ENCODE data around the gene PTPN6. TPM values are rescaled to one million over a fixed set of nuclear protein-coding genes. Genes with fewer than 3 reads are reported as not detected.

The PTPN6 gene
- total RNA-seq, 2 experiments from 2014 or later: 79.0 to 83.5 TPM

DNA sequence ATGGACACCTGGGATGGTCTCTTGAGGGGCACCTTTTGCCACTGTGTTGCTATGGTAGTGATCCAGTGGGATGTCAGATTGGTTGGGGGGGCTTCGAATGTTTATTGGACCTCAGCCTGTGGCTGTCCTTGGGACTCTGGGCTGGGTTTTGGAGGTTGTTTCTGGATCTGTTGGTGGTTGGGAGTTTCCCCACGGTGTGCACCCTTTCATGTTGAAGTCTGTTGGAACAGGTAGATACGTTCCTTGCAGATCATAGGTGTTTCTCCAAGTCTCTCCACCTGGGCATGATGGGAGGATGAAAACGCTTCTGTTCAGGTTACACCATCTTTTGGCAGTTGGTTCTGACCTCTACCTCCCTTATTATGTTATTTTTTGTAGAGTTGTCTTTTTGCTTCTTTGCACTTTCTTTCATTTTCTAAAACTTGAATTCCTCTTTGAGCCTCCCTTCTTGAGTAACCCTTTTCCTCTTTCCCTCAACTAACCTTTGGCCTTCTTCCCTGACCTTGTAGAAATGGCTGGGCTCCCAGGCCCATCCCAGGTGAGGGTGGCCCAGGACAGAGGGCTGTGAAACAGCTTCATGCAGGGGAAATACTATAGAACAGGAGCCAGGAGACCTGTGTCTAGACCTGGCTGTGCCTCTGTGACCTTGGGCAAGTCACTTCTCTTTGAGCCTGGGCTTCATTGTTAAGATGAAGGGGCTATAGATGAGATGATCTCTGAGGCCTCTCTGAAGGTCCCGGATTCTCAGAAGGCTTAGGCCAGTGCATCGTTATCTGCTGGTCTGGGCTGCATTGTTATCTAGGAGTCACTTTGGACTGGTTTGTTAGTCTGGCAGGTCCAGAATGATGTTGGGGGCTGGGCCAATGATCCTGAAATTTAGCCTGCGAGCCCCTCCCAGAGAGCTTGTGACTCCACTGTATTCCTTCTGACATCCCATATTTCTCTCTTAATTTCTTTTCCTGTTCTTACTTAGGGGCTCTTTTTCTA lies 21.4 kb upstream of the PTPN6 start:
- Histone ChIP-seq H3K27ac (ENCODE audit: low read depth in 1 of 2, low read length in 2 of 2) (peak overlapping the region; percentile 35 to 82), H3K4me1 (ENCODE audit: insufficient read depth, low read length) (peaks cover 50% of the 10 kb centered on the region), H3K27me3 (ENCODE audit: control insufficient read depth in 1 of 2, insufficient read depth in 2 of 2, low read length in 2 of 2) (no peaks in the 10 kb centered on the region), H3K9me3 (ENCODE audit: control insufficient read depth in 1 of 2, insufficient read depth in 1 of 2, low read length in 2 of 2) (no peaks in the 10 kb centered on the region), H3K36me3 (ENCODE audit: insufficient read depth, low read length) (peaks cover 6% of the 10 kb centered on the region), H3K4me3 (ENCODE audit: low read length) (no peak overlapping the region)
- DNase-seq (peak in 2 of 14 experiments; percentile 47 to 52), ATAC-seq (ENCODE audit: poor library complexity) (no peak)
- H3K9me3 Mint-ChIP-seq: no peaks in the 10 kb centered on the region
- peaks cover 70% of the 10 kb centered on the region for H3K4me1 Mint-ChIP-seq (ENCODE audit: low read depth)
- CTCF ChIA-PET: interaction anchor here (0.7 to 4.0 kb wide), 5 partner anchors 7 to 60 kb away, joined by 3 to 26 read pairs (median 3); partner anchors contain the start of gene SPSB2
- H3K27me3 Mint-ChIP-seq: no peaks in the 10 kb centered on the region
- H3K4me3 Mint-ChIP-seq: peak overlapping the region; percentile 90
- TF ChIP-seq, protein P1, sequence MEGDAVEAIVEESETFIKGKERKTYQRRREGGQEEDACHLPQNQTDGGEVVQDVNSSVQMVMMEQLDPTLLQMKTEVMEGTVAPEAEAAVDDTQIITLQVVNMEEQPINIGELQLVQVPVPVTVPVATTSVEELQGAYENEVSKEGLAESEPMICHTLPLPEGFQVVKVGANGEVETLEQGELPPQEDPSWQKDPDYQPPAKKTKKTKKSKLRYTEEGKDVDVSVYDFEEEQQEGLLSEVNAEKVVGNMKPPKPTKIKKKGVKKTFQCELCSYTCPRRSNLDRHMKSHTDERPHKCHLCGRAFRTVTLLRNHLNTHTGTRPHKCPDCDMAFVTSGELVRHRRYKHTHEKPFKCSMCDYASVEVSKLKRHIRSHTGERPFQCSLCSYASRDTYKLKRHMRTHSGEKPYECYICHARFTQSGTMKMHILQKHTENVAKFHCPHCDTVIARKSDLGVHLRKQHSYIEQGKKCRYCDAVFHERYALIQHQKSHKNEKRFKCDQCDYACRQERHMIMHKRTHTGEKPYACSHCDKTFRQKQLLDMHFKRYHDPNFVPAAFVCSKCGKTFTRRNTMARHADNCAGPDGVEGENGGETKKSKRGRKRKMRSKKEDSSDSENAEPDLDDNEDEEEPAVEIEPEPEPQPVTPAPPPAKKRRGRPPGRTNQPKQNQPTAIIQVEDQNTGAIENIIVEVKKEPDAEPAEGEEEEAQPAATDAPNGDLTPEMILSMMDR (IDR thresholded peaks at IDR 0.05): no peak
- H3K27ac Mint-ChIP-seq: peak overlapping the region; percentile 87
- intact Hi-C loops (cut with DNase I, micrococcal nuclease): no loop called here
- peaks cover 15% of the 10 kb centered on the region for H3K36me3 Mint-ChIP-seq (ENCODE audit: low read depth)
- POLR2A ChIA-PET: interaction anchor here (0.8 to 6.4 kb wide), 7 partner anchors 7 to 78 kb away, joined by 3 to 76 read pairs (median 4); partner anchors contain the start of genes C12orf57, CDCA3, ENO2 and RNU7-1

DNA sequence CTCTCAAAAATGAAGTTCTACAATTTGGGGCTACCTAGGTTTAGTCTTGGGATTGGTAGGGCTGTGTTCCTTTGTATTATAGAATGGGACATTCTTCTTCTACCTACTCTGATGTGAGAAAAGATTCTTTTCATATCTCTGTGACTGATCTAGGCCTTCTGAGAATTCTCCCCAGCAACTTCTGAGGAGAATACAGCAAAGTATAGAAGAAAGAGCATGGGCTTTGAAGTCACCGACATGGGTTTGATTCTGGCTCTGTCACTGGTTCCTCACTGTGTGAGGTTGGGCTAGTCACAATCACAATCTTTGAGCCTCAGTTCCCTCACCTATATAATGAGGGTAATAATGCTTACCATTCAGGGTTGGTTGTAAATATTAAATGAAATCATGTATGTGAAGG lies 18.4 kb upstream of the PTPN6 start:
- ATAC-seq (ENCODE audit: poor library complexity): no peak
- H3K27me3 Mint-ChIP-seq: no peaks in the 10 kb centered on the region
- intact Hi-C loops (cut with DNase I, micrococcal nuclease): no loop called here
- DNase-seq: peak in 2 of 14 experiments; percentile 47 to 59
- Histone ChIP-seq H3K27ac (ENCODE audit: low read depth in 1 of 2, low read length in 2 of 2) (peak overlapping the region; percentile 9 to 30), H3K36me3 (ENCODE audit: insufficient read depth, low read length) (peaks cover 17% of the 10 kb centered on the region), H3K9me3 (ENCODE audit: control insufficient read depth in 1 of 2, insufficient read depth in 1 of 2, low read length in 2 of 2) (no peaks in the 10 kb centered on the region), H3K27me3 (ENCODE audit: control insufficient read depth in 1 of 2, insufficient read depth in 2 of 2, low read length in 2 of 2) (no peaks in the 10 kb centered on the region), H3K4me3 (ENCODE audit: low read length) (no peak overlapping the region), H3K4me1 (ENCODE audit: insufficient read depth, low read length) (peaks cover 59% of the 10 kb centered on the region)
- H3K4me1 Mint-ChIP-seq (ENCODE audit: low read depth): peaks cover 78% of the 10 kb centered on the region
- peak overlapping the region; percentile 95 for H3K27ac Mint-ChIP-seq
- POLR2A ChIA-PET: no interaction called here
- TF ChIP-seq, protein P1 (IDR thresholded peaks at IDR 0.05): no peak
- CTCF ChIA-PET: interaction anchor here (1.0 kb wide), 1 partner anchor 32 kb away, joined by 3 read pairs; no protein-coding TSS in a partner anchor
- peak overlapping the region; percentile 75 for H3K4me3 Mint-ChIP-seq
- H3K9me3 Mint-ChIP-seq: no peaks in the 10 kb centered on the region
- H3K36me3 Mint-ChIP-seq (ENCODE audit: low read depth): peaks cover 30% of the 10 kb centered on the region

DNA sequence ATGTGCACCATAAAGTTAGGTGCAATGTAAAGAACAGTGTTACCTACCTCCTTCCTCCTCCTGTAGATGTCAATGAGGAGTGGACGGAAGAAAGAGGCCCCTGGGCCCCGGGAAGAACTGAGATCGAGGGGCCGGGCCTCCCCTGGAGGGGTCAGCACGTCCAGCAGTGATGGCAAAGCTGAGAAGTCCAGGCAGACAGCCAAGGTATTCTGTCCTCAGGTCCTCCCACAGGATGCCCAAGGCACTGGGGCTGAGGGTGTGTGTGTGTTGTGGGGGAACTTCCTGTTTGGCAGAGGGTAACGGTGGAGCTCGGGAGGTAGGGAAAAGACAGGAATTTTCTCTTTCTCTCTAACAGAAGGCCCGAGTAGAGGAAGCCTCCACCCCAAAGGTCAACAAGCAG lies 17.0 kb upstream of the PTPN6 start:
- ChIA-PET CTCF (interaction anchor here (1.0 kb wide), 2 partner anchors 20 to 62 kb away, joined by 3 to 4 read pairs; partner anchors contain the start of genes ENO2 and SPSB2), POLR2A (interaction anchor here (0.8 to 4.9 kb wide), 3 partner anchors 8 to 321 kb away, joined by 3 to 76 read pairs (median 21); partner anchors contain the start of genes ATN1, C12orf57 and RNU7-1)
- Mint-ChIP-seq H3K36me3 (ENCODE audit: low read depth) (peaks cover 28% of the 10 kb centered on the region), H3K9me3 (no peaks in the 10 kb centered on the region), H3K27ac (peak overlapping the region; percentile 95), H3K27me3 (no peaks in the 10 kb centered on the region), H3K4me1 (ENCODE audit: low read depth) (peaks cover 78% of the 10 kb centered on the region), H3K4me3 (peak overlapping the region; percentile 82)
- ATAC-seq (ENCODE audit: poor library complexity) (no peak), DNase-seq (no peak)
- Histone ChIP-seq H3K4me1 (ENCODE audit: insufficient read depth, low read length) (peaks cover 60% of the 10 kb centered on the region), H3K27ac (ENCODE audit: low read depth in 1 of 2, low read length in 2 of 2) (no peak overlapping the region), H3K27me3 (ENCODE audit: control insufficient read depth in 1 of 2, insufficient read depth in 2 of 2, low read length in 2 of 2) (no peaks in the 10 kb centered on the region), H3K4me3 (ENCODE audit: low read length) (no peak overlapping the region), H3K36me3 (ENCODE audit: insufficient read depth, low read length) (peaks cover 17% of the 10 kb centered on the region), H3K9me3 (ENCODE audit: control insufficient read depth in 1 of 2, insufficient read depth in 1 of 2, low read length in 2 of 2) (no peaks in the 10 kb centered on the region)
- TF ChIP-seq, protein P1 (IDR thresholded peaks at IDR 0.05): no peak
- intact Hi-C loops (cut with DNase I, micrococcal nuclease): no loop called here

Measured in CD4-positive, alpha-beta T cell (primary cell).